GM06990 (cell line): ENCODE measurements around the gene STK40.

Source experiments
- DNase-seq: peaks from one replicate; pipeline ENCODE4 v3.0.0-alpha.2; 2011; ENCODE audit not compliant: insufficient read length; ENCODE audit errors: extremely low read depth
- H3K27me3 ChIP-seq: replicated peaks from 2 replicates; pipeline ENCODE4 v1.6.0; 2011; ENCODE audit warnings: low read length; ENCODE audit not compliant: control insufficient read depth, insufficient read depth
- H3K36me3 ChIP-seq: 2 replicates; pipeline ENCODE4 v1.5.1; 2011; ENCODE audit warnings: low read length; ENCODE audit not compliant: control insufficient read depth, insufficient read depth
- H3K4me3 ChIP-seq: replicated peaks from 2 replicates; pipeline ENCODE4 v1.5.1; 2011; ENCODE audit warnings: low read depth, mild to moderate bottlenecking, control low read depth, low read length
- CTCF ChIP-seq: IDR thresholded peaks from 2 replicates; pipeline ENCODE4 v1.5.1; 2011; ENCODE audit warnings: low read length, control low read depth, mild to moderate bottlenecking, inconsistent platforms; ENCODE audit not compliant: insufficient read depth, poor library complexity, severe bottlenecking

The STK40 gene

GRCh38 chr1:36359911-36360550 is 25.7 kb downstream of the STK40 start:
- Histone ChIP-seq H3K36me3 (peaks cover 22% of the 10 kb centered on the region), H3K4me3 (no peak overlapping the region), H3K27me3 (no peaks in the 10 kb centered on the region)
- TF ChIP-seq CTCF: no peak
- no peak for DNase-seq

DNA sequence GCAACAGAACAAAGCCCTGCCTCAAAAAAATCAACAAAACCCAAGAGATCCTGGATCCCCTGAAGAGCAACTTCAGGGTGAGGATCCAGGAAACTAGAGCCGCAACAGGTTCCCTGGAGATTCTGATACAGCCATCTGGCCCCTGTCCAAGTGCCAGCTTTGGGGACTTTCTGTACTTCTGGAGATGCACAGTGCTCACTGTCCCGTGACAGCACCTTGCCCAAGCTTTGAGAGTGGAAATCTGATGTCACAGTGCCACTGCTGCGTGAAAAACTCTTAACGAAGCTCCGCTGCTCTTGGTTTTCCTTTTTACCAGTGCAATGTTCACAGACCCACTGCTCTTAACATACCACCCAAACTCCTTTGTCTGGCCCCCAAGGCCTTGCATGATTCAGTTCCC is 26.3 kb downstream of the STK40 start:
- Histone ChIP-seq H3K4me3 (no peak overlapping the region), H3K27me3 (no peaks in the 10 kb centered on the region), H3K36me3 (peaks cover 27% of the 10 kb centered on the region)
- TF ChIP-seq CTCF: no peak
- DNase-seq: no peak

DNA sequence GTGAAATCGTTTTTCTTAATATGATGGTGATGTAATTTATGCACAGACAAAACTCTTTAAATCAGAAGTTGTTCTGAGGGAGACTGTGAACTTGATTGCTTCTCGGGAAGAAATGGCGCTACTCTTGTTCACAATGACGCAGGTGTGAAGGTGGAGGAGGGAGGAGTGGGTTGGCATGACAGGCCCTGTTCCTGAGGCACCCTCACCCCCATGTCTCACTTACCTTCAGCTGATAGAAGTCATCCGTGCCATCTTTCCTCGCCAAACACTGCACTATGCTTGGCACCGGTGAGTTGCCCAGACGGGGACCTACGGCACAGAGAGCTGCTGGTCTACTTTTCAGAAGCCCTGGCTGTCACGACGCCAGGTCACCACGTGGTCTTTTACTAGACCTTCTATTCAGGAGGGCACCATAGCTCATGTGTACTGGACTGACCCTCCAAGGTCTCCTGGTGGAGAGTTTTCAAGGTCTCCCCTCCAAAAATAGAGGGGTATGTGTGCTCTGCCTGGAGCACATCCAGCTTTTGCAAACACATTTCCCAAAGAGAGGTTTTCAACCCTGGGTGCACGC is 27.1 kb downstream of the STK40 start:
- Histone ChIP-seq H3K4me3 (no peak overlapping the region), H3K27me3 (no peaks in the 10 kb centered on the region), H3K36me3 (peaks cover 29% of the 10 kb centered on the region)
- DNase-seq: no peak
- no peak for TF ChIP-seq CTCF

DNA sequence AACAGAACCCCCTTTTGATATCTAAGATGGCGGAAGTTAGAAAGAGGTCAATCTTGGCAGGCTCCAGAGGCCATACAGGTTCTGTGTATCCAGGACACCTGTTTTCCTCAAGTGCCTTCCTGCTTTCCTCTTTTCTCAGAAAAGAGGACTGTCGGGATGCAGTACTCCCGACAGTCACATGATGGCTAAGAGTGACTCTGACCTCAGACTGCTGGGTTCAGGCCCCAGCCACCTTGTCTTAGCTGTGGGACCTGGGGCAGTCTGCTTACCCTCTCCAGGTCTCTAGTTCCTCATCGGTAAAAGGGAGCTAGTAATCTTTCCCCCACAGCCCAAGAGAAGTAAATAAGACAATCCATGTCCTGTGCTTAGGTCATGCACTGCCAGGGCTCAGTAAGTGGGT is 29.9 kb downstream of the STK40 start:
- Histone ChIP-seq H3K4me3 (no peak overlapping the region), H3K36me3 (peaks cover 43% of the 10 kb centered on the region), H3K27me3 (no peaks in the 10 kb centered on the region)
- no peak for TF ChIP-seq CTCF
- no peak for DNase-seq

DNA sequence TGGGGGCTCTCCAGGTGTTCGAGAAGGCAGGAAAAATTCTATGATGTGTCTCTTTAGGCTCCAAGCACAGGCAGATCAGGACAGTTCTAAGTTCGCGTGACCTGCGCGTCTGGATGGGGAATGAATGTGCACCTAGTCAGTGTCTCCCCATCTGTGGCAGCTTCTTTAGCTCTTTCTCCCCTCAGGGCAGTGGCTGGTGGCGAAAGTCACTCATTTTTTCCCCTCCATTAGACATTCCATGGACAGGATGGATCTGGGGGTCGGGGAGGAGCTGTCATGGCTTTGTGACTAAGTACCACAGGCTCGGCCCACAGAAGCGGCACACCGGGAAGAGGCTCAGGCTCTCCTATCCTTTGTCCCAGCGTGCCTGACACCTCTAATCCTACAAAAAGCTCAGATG is 31.2 kb downstream of the STK40 start:
- DNase-seq: no peak
- peaks cover 43% of the 10 kb centered on the region for H3K36me3 ChIP-seq
- no peaks in the 10 kb centered on the region for H3K27me3 ChIP-seq
- H3K4me3 ChIP-seq: no peak overlapping the region
- TF ChIP-seq CTCF: no peak
